DMS 273 treated with DMSO at 0.1 percent for 48 hours (cell line): ENCODE data around the gene ECT2L.

ENCODE experiments used
- DNase-seq: peaks from one replicate; lab custom pipeline; 2025; lab: John Stamatoyannopoulos, UW

ECT2L gene

GRCh38 chr6:138805016-138805765, 9.3 kb downstream of the ECT2L start:
- peak; percentile 88 for DNase-seq

- DNase-seq, result no peak
Observed at GRCh38 chr6:138806889-138807288, 11.0 kb downstream of the ECT2L start.

- no peak for DNase-seq
Observed at GRCh38 chr6:138809677-138810076, 13.8 kb downstream of the ECT2L start.

- no peak for DNase-seq
Observed at GRCh38 chr6:138811866-138812265, 16.0 kb downstream of the ECT2L start.

- peak; percentile 45 for DNase-seq
Observed at GRCh38 chr6:138814179-138814834, 18.4 kb downstream of the ECT2L start.

GRCh38 chr6:138815221-138815620, 19.3 kb downstream of the ECT2L start:
- no peak for DNase-seq

- peak; percentile 68 for DNase-seq
Observed at GRCh38 chr6:138815797-138816528, 20.1 kb downstream of the ECT2L start.

GRCh38 chr6:138817799-138818198, 21.9 kb downstream of the ECT2L start:
- DNase-seq, result no peak

GRCh38 chr6:138818496-138819194, 22.8 kb downstream of the ECT2L start:
- DNase-seq, result no peak

GRCh38 chr6:138821519-138821918, 25.6 kb downstream of the ECT2L start:
- DNase-seq, result no peak

- DNase-seq, result no peak
Observed at GRCh38 chr6:138824482-138825144, 28.7 kb downstream of the ECT2L start.

GRCh38 chr6:138830248-138830647, 34.4 kb downstream of the ECT2L start:
- DNase-seq, result no peak

GRCh38 chr6:138832182-138832581, 36.3 kb downstream of the ECT2L start:
- no peak for DNase-seq

- peak; percentile 94 for DNase-seq
Observed at GRCh38 chr6:138833816-138834539, 38.1 kb downstream of the ECT2L start.

GRCh38 chr6:138837246-138837645, 41.4 kb downstream of the ECT2L start:
- DNase-seq, result no peak

- DNase-seq, result peak; percentile 94
Observed at GRCh38 chr6:138844192-138844591, 48.3 kb downstream of the ECT2L start.

GRCh38 chr6:138847884-138848283, 52.0 kb downstream of the ECT2L start:
- DNase-seq, result no peak

- no peak for DNase-seq
Observed at GRCh38 chr6:138848461-138848860, 52.6 kb downstream of the ECT2L start.

- DNase-seq, result no peak
Observed at GRCh38 chr6:138849791-138850190, 53.9 kb downstream of the ECT2L start.

GRCh38 chr6:138856654-138857053, 60.8 kb downstream of the ECT2L start:
- DNase-seq, result no peak

GRCh38 chr6:138857775-138858174, 61.9 kb downstream of the ECT2L start:
- no peak for DNase-seq
